ENCODE data around the gene ITGA11.

ITGA11 gene

GRCh38 chr15:68354268-68354667 lies 77.7 kb downstream of the ITGA11 start:
- TF ChIP-seq, protein P1, sequence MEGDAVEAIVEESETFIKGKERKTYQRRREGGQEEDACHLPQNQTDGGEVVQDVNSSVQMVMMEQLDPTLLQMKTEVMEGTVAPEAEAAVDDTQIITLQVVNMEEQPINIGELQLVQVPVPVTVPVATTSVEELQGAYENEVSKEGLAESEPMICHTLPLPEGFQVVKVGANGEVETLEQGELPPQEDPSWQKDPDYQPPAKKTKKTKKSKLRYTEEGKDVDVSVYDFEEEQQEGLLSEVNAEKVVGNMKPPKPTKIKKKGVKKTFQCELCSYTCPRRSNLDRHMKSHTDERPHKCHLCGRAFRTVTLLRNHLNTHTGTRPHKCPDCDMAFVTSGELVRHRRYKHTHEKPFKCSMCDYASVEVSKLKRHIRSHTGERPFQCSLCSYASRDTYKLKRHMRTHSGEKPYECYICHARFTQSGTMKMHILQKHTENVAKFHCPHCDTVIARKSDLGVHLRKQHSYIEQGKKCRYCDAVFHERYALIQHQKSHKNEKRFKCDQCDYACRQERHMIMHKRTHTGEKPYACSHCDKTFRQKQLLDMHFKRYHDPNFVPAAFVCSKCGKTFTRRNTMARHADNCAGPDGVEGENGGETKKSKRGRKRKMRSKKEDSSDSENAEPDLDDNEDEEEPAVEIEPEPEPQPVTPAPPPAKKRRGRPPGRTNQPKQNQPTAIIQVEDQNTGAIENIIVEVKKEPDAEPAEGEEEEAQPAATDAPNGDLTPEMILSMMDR (IDR thresholded peaks at IDR 0.05) = no peak

- TF ChIP-seq, protein P1 (IDR thresholded peaks at IDR 0.05) = no peak
Observed at GRCh38 chr15:68353421-68354135, 78.4 kb downstream of the ITGA11 start.

DNA sequence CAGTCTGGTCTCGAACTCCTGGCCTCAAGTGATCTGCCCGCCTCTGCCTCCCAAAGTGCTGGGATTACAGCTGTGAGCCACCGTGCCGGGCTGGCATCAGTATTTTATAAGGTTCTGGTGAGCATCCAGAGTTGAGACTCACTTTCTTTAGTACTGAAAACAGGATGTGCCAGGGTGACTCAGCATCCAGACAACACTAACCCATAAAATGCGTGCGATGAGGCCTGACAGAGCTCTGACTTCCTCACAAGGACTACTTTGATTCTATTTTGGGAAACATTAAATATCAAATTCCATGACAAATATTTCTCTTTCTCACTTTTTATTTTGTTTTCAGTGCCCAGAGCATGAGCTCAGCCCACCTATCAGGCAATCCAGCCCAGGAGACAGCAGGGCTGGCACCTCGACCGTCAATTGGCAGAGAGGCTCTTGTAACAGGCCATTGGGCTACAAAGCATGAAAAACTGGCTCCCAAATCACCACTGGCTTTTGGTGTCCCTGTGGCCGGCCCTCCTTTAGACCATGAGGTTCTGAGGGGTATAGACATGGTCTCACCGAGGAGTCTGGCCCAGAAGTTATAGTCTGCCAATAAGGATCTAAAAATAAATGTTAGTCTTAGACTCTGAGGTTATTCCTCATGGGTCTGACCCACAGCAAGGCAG lies 79.4 kb downstream of the ITGA11 start:
- TF ChIP-seq, protein P1 (IDR thresholded peaks at IDR 0.05) = no peak

DNA sequence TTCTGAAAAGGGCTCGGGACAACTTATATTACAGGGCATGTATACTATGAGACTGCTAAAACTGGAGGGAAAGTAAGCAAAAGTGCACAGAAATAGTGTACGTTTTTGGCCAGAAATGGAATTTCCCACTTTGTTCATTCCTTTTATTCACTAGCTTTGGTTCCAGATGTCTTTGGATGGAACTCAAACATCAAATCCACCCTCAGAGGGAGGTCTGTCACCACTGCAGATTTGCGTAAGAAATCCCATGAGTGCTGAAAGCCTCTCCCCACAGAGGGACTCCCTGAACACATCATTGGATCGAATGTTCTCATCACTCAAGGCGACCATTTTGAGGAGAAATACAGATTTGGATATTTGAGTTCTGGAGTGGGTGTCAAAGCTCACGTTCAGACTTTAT lies 82.8 kb downstream of the ITGA11 start:
- TF ChIP-seq, protein P1 (IDR thresholded peaks at IDR 0.05) = no peak

DNA sequence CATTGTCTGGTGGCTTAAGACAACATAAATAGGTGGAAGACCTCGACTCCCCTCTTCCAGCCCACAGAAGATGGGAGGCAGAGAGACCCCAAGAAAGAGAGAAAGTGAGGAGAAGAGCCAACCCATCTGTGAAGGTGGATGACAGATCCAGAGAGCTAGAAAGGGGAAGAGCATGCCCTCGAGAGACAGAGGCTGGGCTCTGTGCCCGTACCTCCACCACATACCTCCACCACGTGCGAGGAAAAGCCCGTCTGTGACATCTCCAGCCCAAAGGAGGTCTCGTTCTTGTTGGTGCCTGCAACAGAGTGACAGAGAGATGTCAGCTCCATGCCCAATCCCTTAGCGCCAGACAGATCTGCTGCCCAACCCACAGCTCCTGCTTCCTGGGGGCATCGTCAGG lies 83.4 kb downstream of the ITGA11 start:
- TF ChIP-seq, protein P1 (IDR thresholded peaks at IDR 0.05) = no peak

- TF ChIP-seq, protein P1 (IDR thresholded peaks at IDR 0.05) = no peak
Observed at GRCh38 chr15:68348081-68348480, 83.9 kb downstream of the ITGA11 start.

GRCh38 chr15:68347392-68347791 lies 84.6 kb downstream of the ITGA11 start:
- TF ChIP-seq, protein P1 (IDR thresholded peaks at IDR 0.05) = no peak
